AG09319 (cell line): Measurements from ENCODE around the gene AQP3.
"Not testable (repeated sequence)": the region's sequence is repeated elsewhere in the genome, so short reads cannot be mapped to it uniquely, and the experiment has no call there.

Source experiments
- DNase-seq: peaks from one replicate; pipeline ENCODE4 v3.0.0-alpha.2; 2010; ENCODE audit warnings: low read depth; ENCODE audit errors: extremely low read depth
- TF ChIP-seq, protein P1 (sequence below): IDR thresholded peaks from 2 replicates; pipeline ENCODE4 v1.5.1; 2011; ENCODE audit warnings: low read depth, mild to moderate bottlenecking, inconsistent platforms, low read length, moderate library complexity

Gene AQP3

DNA sequence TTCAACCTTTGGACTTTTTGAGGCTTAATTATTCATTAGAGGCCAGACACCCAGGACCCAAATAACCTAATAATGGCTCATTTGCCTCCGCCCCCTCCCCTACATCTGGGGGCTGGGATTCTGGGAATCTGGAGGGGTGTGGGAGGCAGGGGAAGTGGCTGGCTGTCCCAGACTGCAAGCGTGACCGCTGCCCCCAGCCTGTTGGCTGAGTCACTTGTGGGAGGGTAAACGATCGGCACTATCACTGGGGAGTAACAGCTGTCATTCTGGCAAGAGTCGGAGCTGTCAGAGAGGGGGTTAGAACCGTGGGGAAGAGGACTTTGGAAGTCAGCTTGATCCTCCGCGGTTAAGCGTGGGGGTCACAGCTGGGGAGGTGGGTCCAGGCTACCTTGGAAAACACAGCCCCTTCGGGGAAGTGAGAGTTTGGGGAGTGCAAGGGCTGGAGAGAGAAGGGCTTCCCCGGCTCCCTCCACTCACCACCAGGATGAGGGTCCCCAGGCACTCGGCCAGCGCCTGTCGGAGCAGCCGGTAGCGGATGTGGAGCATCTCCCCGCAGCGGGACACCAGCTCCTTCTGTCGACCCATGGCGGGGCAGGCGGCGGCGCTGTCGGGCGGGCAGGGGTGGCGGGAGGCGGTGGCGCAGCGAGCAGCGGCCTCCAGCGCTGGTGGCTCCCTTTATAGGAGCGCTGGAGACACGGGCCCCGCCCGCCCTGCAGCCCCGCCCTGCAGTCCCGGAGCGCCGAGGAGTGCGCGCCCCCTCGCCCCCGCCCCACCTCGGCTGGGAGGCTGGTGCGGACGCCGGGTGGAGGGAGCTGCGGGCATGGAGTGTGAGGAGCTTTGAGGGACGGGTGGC, at the start of gene AQP3:
Gene AQP3, minus strand, starts transcription at position 648 of the 853 bp plus-strand sequence. Its CDS starts 63 bp downstream, at position 585.
- DNase-seq = no peak
- TF ChIP-seq, protein P1, sequence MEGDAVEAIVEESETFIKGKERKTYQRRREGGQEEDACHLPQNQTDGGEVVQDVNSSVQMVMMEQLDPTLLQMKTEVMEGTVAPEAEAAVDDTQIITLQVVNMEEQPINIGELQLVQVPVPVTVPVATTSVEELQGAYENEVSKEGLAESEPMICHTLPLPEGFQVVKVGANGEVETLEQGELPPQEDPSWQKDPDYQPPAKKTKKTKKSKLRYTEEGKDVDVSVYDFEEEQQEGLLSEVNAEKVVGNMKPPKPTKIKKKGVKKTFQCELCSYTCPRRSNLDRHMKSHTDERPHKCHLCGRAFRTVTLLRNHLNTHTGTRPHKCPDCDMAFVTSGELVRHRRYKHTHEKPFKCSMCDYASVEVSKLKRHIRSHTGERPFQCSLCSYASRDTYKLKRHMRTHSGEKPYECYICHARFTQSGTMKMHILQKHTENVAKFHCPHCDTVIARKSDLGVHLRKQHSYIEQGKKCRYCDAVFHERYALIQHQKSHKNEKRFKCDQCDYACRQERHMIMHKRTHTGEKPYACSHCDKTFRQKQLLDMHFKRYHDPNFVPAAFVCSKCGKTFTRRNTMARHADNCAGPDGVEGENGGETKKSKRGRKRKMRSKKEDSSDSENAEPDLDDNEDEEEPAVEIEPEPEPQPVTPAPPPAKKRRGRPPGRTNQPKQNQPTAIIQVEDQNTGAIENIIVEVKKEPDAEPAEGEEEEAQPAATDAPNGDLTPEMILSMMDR = no peak; the same call in none of the 2 replicates

DNA sequence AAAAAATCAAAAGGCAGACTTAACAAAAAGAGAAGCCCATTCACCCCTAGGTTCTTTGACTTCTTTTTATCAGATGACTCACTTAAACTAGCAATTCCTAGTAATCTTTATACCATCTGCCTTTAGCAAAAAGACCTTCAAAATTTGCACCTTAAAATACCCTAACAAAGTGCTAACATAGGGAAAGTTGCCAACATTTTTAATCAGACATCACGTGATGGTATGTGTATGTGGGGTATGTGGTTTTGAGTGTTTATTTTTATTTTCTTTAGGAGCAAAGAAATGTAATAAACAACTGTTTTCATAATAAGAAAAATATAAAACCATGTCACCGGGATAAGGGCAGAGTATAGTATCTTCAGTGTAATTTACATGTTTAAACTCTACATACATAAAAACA, 46.4 kb upstream of the AQP3 start:
- not testable (repeated sequence) for DNase-seq

DNA sequence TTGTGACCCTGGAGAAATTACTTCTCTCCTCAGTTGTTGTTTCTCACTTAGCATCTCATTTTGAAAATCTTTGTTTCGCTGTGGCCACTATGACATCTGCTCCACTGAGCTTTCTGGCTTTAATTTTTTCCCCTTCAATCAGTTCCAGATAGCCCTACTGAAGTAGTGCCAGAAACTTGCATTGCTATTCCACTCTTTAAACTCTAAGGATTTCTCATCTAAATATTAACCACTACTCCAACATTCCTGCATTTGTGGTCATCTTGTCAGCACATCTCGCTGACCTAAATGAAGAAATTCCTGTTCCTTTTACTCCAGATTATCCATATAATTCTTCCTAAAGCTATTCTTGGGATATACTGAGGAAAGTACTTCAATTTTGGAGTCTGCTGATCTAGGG, 41.7 kb upstream of the AQP3 start:
- DNase-seq = peak; percentile 53
- TF ChIP-seq, protein P1 = no peak

DNA sequence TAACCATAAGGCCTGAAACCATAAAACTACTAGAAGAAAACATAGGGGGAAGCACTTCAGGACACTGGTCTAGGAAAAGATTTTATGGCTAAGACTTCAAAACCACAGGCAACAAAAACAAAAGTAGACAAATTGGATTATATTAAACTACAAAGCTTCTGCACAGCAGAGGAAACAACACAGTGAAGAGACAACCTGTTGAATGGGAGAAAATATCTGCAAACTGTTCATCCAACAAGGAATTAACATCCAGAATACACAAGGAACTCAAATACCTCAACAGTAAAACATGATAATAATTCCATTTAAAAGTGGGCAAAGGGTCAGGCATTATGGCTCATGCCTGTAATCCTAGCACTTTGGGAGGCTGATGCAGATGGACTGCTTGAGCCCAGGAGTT, 37.9 kb upstream of the AQP3 start:
- not testable (repeated sequence) for DNase-seq

DNA sequence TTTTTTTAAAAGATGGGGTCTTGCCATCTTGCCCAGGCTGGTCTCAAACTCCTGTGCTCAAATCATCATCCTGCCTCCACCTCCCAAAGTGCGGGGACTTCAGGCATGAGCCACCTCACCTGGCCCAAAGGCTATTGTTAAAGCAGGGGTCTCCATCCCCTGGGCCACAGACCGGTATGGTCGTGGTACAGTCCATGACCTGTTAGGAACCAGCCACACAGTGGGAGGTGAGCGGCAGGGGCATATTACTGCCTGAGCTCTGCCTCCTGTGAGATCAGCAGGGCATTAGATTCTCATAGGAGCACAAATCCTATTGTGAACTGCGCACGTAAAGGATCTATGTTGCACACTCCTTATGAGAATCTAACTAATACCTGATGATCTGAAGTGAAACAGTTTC, 33.6 kb upstream of the AQP3 start:
- DNase-seq = no peak
- TF ChIP-seq, protein P1 = no peak

DNA sequence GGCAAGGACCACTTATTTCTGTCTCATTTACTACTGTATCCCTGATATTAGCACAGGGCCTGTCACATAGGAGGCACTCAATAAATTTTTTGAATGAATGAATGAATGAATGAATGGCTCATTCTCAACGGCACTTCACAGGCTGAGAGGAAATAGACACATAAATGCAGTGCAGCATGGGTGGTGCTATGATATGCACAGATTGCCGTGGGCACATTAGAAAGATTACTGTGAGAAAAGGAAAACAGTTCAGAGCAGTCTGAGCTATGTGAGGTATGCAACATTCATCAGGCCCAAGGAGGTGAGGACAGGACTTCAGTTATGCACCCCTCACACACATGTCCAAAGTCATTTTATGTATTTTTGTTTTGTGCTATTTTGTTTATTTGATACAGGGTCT, 32.7 kb upstream of the AQP3 start:
- no peak for DNase-seq
- TF ChIP-seq, protein P1 = no peak

DNA sequence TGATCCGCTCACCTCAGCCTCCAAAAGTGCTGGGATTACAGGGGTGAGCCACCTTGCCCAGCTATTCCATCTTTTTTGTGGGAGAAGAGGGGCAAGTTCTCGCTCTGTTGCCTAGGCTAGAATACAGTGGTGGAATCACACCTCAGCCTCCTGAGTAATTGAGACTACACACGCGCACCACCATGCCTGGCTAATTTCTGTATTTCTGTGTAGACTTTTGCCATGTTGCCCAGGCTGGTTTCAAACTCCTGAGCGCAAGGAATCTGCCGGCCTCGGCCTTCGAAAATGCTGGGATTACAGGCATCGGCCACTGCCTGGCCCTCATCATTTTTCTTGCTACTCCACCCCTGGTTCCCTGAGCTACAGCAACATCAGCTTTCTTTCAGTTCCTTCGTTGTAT, 29.1 kb upstream of the AQP3 start:
- TF ChIP-seq, protein P1 = no peak
- DNase-seq = no peak

DNA sequence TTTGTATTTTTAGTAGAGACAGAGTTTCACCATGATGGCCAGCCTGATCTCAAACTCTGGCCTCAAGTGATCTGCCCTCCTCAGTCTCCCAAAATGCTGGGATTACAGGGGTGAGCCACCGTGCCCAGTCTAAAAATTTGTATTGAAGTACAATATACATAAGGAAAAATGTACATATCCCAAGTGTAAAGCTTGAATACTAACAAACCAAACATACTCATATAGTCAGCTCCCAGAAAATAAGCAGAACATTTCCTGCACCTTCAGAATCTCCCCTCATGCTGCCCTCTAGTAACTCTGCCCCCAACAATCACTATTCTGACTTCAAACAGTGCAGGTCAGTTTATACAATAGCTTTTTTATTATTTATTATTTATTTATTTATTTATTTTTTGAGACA, 28.0 kb upstream of the AQP3 start:
- TF ChIP-seq, protein P1 = no peak
- no peak for DNase-seq
